RPMI8226 (cell line): Measurements from ENCODE around the gene CBX1.

Experiments
- DNase-seq: peaks from one replicate; pipeline ENCODE4 v3.0.0-alpha.2; 2015

Gene CBX1

GRCh38 chr17:48024149-48025039 is 76.9 kb downstream of the CBX1 start:
- DNase-seq = peak; percentile 78

GRCh38 chr17:48023400-48024148 is 77.7 kb downstream of the CBX1 start:
- peak; percentile 92 for DNase-seq

- DNase-seq = no peak
Observed at GRCh38 chr17:48022901-48023300, 78.4 kb downstream of the CBX1 start.

- no peak for DNase-seq
Observed at GRCh38 chr17:48021934-48022333, 79.3 kb downstream of the CBX1 start.
